ENCODE measurements around the gene PDCD1LG2. TPM values are rescaled to one million over a fixed set of nuclear protein-coding genes. Genes with fewer than 3 reads are reported as not detected.

PDCD1LG2 gene
- 20.1 and 21.5 TPM in 2 replicates for total RNA-seq

GRCh38 chr9:5510360-5510931, at the start of gene PDCD1LG2:
Gene PDCD1LG2, plus strand, starts transcription at chr9:5510531. Its CDS starts 12,016 bp downstream, at chr9:5522547.

Other genes with a start within 250 kb of the PDCD1LG2 start
- gene RLN2, start 205.8 kb upstream of the PDCD1LG2 start, total RNA-seq: not detected in 2 replicates
- gene RLN1, start 170.7 kb upstream of the PDCD1LG2 start, total RNA-seq: not detected in 2 replicates
- 8.0 and 9.9 TPM in 2 replicates for gene PLGRKT, start 72.6 kb upstream of the PDCD1LG2 start, total RNA-seq
- gene CD274, start 60.0 kb upstream of the PDCD1LG2 start, total RNA-seq: 2.9 and 4.5 TPM in 2 replicates
- gene RIC1, start 118.6 kb downstream of the PDCD1LG2 start, total RNA-seq: 54.9 and 67.5 TPM in 2 replicates